Kidney (tissue), 22 donors: ENCODE data around the gene KIF26B. TPM values are rescaled to one million over a fixed set of nuclear protein-coding genes. Genes with fewer than 3 reads are reported as not detected.

Source experiments
- DNase-seq, 5 donors: peaks; one replicate each; pipeline ENCODE4 v3.0.0-alpha.2; 2013 to 2020
- FAIRE-seq: peaks from 2 replicates; lab custom pipeline; 2012; peaks lifted over from hg19 to GRCh38; lab: Jason Lieb, UNC
- H3K27ac ChIP-seq, 2 donors: one replicate each; pipeline ENCODE4 v1.7.0; 2013; ENCODE audit warnings: low read depth in 2 of 2, low read length in 2 of 2, inconsistent platforms in 1 of 2
- H3K27me3 ChIP-seq: one replicate; pipeline ENCODE4 v1.7.1; 2013; ENCODE audit warnings: low read length, inconsistent platforms; ENCODE audit not compliant: control insufficient read depth, insufficient read depth
- H3K36me3 ChIP-seq, 3 donors: one replicate each; pipeline versions ENCODE4 v1.7.0 to v1.7.1; 2013; ENCODE audit warnings: low read length in 3 of 3, control low read depth in 1 of 3, inconsistent platforms in 1 of 3; ENCODE audit not compliant: insufficient read depth in 3 of 3, control insufficient read depth in 2 of 3
- H3K4me1 ChIP-seq, 3 donors: one replicate each; pipeline versions ENCODE4 v1.7.0 to v1.7.1; 2013; ENCODE audit warnings: low read length in 3 of 3, inconsistent platforms in 1 of 3, low read depth in 1 of 3; ENCODE audit not compliant: control insufficient read depth in 2 of 3, insufficient read depth in 2 of 3
- H3K4me3 ChIP-seq, 3 donors: one replicate each; pipeline versions ENCODE4 v1.7.0 to v1.8.1; 2013; ENCODE audit warnings: low read length in 3 of 3, control low read depth in 1 of 3, inconsistent platforms in 1 of 3
- H3K9ac ChIP-seq, 3 donors: one replicate each; pipeline versions ENCODE4 v1.7.0 to v1.7.1; 2013; ENCODE audit warnings: low read length in 3 of 3, control low read depth in 1 of 3, inconsistent platforms in 1 of 3
- H3K9me3 ChIP-seq, 3 donors: one replicate each; pipeline versions ENCODE4 v1.7.0 to v1.7.1; 2013; ENCODE audit warnings: low read length in 3 of 3, control low read depth in 1 of 3, inconsistent platforms in 1 of 3; ENCODE audit not compliant: control insufficient read depth in 2 of 3, insufficient read depth in 1 of 3
- intact Hi-C: fragments of 100-400 bp; cut with DNase I; formaldehyde crosslinking; loops from one replicate; pipeline ENCODE4 v1.11.1; 2022
- long read RNA-seq, 10 donors: library from polyadenylated mRNA in 1 of 10; unstranded in 1 of 10; transcript quantifications; one replicate each; pipeline ENCODE4 v2.0.0 and lab custom pipeline, GENCODE V29; 2021 to 2026
- polyA plus RNA-seq: library from polyadenylated mRNA; stranded (reverse); fragments of 350-450 nt; fragmentation: Illumina TruSeq; extraction: RNeasy Lipid Tissue Mini Kit (QIAGEN cat#74804); gene quantifications from one replicate; pipeline ENCODE4 v1.2.3, GENCODE V29; 2014; ENCODE audit warnings: low read depth, low replicate concordance; ENCODE audit not compliant: insufficient read depth
- total RNA-seq: library from RNA; stranded (reverse); fragmentation: NEBNext Ultra II Directional; extraction: Animal tissue kit (Norgen Biotek cat#: 25700); gene quantifications from one replicate; pipeline ENCODE4 v1.2.1, GENCODE V29; 2021
- TF ChIP-seq, protein P1 (sequence below): IDR thresholded peaks from 3 replicates; pipeline ENCODE4 v1.5.1; 2012; ENCODE audit warnings: mild to moderate bottlenecking, moderate library complexity, borderline replicate concordance; ENCODE audit not compliant: insufficient read depth; ENCODE audit errors: extremely low read depth
- donor health status: control.
- donor health status: control.
- donor health status: control.
- donor health status: control.
- donor health status: control.
- donor health status: DM: yes; HTN: yes; CAD: no.
- donor health status: Normal renal cell carcinoma (clear cell type).

KIF26B gene
- total RNA-seq (10.7 TPM), polyA plus RNA-seq (0.52 TPM)
- long read RNA-seq, donor 1, partial matches to known transcripts, result 17 of 19 reads
- long read RNA-seq, donor 1, other reads (novel, unspliced or antisense), result 0 of 19 reads
- long read RNA-seq, donor 2, partial matches to known transcripts, result 5 of 7 reads
- long read RNA-seq, donor 2, other reads (novel, unspliced or antisense), result 0 of 7 reads
- long read RNA-seq, donor 3, partial matches to known transcripts, result 0 of 1 reads
- long read RNA-seq, donor 3, other reads (novel, unspliced or antisense), result 0 of 1 reads
- long read RNA-seq, donor 4, partial matches to known transcripts, result 0 of 1 reads
- long read RNA-seq, donor 4, other reads (novel, unspliced or antisense), result 0 of 1 reads
- long read RNA-seq, donor 5, result 0 reads
- long read RNA-seq, donor 6, result 0 reads
- long read RNA-seq, donor 7, partial matches to known transcripts, result 2 of 4 reads
- long read RNA-seq, donor 7, other reads (novel, unspliced or antisense), result 2 of 4 reads
- long read RNA-seq, donor 8, partial matches to known transcripts, result 6 of 7 reads
- long read RNA-seq, donor 8, other reads (novel, unspliced or antisense), result 0 of 7 reads
- long read RNA-seq, donor 9, partial matches to known transcripts, result 7 of 7 reads
- long read RNA-seq, donor 9, other reads (novel, unspliced or antisense), result 0 of 7 reads
- long read RNA-seq, donor 10, partial matches to known transcripts, result 13 of 13 reads
- long read RNA-seq, donor 10, other reads (novel, unspliced or antisense), result 0 of 13 reads

DNA sequence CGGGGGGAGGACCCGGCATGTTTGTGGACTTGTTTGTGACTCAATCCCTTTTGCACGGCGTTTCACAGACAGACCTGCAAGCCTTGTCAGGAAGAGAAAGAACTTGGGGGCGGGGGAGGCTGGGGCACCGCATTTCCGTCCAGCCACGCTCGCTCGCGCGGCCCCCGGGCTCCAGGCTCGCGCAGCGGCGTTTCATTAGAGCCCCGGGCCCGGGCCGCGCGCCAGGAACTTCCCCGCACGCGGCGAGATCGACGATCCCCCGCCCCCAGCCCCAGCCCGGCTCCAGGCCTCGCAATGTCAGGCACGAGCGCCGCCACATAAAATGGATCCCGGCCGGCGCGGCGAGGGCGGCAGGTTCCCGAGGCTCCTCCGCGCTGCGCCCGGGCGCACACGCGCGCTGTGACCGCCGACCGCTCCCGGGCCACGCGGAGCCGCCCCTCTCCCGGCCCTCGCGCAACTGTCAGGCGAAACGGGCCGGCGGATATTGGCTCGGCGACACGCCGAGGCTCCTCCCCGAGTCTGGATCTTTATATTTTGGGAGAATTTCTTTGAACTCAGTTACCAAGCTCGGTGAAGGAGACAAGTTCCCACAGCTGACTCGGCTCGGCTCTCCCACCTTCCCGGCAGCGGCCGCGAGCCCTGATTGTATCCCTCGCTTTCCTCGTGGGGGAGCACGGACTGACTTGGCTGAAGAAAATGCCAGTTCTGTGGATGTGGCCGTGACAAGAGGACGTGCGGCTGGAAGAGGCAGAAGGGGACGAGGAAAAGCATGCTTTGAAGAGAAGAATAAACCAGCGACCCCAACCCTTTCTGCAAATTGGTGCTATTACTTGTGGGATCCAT is at the start of gene KIF26B:
KIF26B (plus strand) TSS at position 557 of the 843 bp plus-strand sequence. CDS start 440 bp downstream, outside the sequence.
- peaks cover 0 to 10% (median 9%) of the 10 kb centered on the region in 3 donors for H3K4me1 ChIP-seq
- peak within 1 kb of the TSS; percentile 35 to 73 (median 71) for H3K4me3 ChIP-seq
- intact Hi-C loops, result loop anchor here (2.0 kb wide), 1 partner anchor 850 kb away; no protein-coding TSS in a partner anchor
- DNase-seq, result peak; percentile 71 to 83 (median 82)
- H3K27ac ChIP-seq, result peak within 1 kb of the TSS in 1 of 2 donors; percentile 28
- TF ChIP-seq, protein P1, sequence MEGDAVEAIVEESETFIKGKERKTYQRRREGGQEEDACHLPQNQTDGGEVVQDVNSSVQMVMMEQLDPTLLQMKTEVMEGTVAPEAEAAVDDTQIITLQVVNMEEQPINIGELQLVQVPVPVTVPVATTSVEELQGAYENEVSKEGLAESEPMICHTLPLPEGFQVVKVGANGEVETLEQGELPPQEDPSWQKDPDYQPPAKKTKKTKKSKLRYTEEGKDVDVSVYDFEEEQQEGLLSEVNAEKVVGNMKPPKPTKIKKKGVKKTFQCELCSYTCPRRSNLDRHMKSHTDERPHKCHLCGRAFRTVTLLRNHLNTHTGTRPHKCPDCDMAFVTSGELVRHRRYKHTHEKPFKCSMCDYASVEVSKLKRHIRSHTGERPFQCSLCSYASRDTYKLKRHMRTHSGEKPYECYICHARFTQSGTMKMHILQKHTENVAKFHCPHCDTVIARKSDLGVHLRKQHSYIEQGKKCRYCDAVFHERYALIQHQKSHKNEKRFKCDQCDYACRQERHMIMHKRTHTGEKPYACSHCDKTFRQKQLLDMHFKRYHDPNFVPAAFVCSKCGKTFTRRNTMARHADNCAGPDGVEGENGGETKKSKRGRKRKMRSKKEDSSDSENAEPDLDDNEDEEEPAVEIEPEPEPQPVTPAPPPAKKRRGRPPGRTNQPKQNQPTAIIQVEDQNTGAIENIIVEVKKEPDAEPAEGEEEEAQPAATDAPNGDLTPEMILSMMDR, result no peak
- H3K36me3 ChIP-seq, result no peaks in the 10 kb centered on the region
- no peak for FAIRE-seq
- no peaks in the 10 kb centered on the region for H3K9me3 ChIP-seq
- H3K27me3 ChIP-seq, result no peaks in the 10 kb centered on the region
- H3K9ac ChIP-seq, result peak within 1 kb of the TSS in 2 of 3 donors; percentile 11 to 31

DNA sequence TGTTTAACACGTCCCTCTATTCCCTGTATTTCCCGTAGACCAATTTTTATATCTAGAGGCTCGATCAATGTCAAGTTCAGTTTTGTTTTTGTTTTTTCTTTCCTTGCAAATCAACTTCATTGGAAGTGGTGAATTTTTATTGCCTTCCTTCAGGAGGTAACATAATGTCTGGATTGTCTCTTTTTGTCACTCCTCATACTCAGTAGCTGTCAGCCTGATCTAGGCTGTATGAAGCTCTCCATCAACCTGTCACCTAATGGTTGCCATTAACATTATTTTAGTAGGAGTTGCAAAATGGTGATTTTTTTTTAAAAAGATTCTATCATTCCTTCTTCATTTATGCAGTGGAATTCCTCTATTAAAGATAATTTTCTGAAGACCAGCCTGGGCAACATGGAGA is 49.7 kb upstream of the KIF26B start:
- H3K4me1 ChIP-seq, result no peaks in the 10 kb centered on the region
- no peak overlapping the region for H3K9ac ChIP-seq
- H3K9me3 ChIP-seq, result no peaks in the 10 kb centered on the region
- H3K4me3 ChIP-seq, result no peak overlapping the region
- intact Hi-C loops, result no loop called here
- H3K27me3 ChIP-seq, result no peaks in the 10 kb centered on the region
- no peaks in the 10 kb centered on the region for H3K36me3 ChIP-seq
- FAIRE-seq (no peak), DNase-seq (no peak)
- TF ChIP-seq, protein P1, result no peak
- no peak overlapping the region for H3K27ac ChIP-seq

- Histone ChIP-seq H3K9ac (no peak overlapping the region), H3K9me3 (no peaks in the 10 kb centered on the region), H3K4me1 (peaks cover 0 to 2% (median 0%) of the 10 kb centered on the region in 3 donors), H3K36me3 (no peaks in the 10 kb centered on the region), H3K27me3 (no peaks in the 10 kb centered on the region), H3K4me3 (no peak overlapping the region), H3K27ac (no peak overlapping the region)
- intact Hi-C loops, result no loop called here
- peak in 1 of 5 donors; percentile 28 for DNase-seq
- TF ChIP-seq, protein P1, result no peak
- no peak for FAIRE-seq
Observed at GRCh38 chr1:245105815-245106410, 48.9 kb upstream of the KIF26B start.
